GM21529 (cell line): Measurements from ENCODE around the gene SNAP29.
"Not testable (repeated sequence)": the region's sequence is repeated elsewhere in the genome, so short reads cannot be mapped to it uniquely, and the experiment has no call there.

Experiments used
- ATAC-seq: cut with Tn5 transposase; IDR thresholded peaks from one replicate; pipeline ENCODE4 v1.9.1; 2021; ENCODE audit not compliant: unreplicated experiment

Gene SNAP29

GRCh38 chr22:20858615-20859416 lies at the start of gene SNAP29, which contains the start of gene PI4KA:
SNAP29 (plus strand) TSS chr22:20859007; CDS start chr22:20859111, 104 bp downstream.
PI4KA (minus strand) TSS chr22:20858811; CDS start chr22:20858725, 86 bp downstream.
- ATAC-seq = peak; percentile 87

DNA sequence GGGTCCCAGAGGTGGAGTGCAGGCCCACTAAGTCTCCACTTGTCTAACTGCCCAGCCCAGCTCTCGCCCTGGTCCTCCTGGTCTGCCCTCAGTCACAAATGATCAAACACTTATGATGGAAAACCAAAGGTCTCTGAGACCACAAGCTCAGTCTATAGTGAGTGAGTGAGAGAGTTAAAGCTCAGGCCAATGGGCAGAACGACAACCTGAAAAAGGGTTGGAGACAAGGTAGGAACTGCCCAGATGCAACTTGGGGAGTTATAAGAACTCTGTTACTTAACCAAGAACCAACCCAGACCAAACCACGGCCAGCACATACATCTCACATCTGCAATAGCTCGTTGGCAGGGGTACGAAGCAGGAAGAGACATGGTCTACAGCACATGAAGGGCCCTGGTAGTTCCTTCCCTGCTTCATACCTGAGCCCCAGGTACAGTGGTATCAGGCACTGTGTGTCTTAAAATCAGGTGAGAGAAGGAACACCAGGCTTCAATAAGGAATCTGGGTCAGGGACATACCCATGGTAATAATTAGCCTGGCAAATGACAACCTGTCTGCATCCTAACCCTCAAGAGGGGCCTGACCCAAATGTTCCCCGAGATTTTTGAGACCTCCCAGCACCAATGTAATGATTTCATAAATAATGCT lies 49.1 kb upstream of the SNAP29 start:
- ATAC-seq = no peak

GRCh38 chr22:20810645-20811044 lies 48.2 kb upstream of the SNAP29 start:
- ATAC-seq = no peak

DNA sequence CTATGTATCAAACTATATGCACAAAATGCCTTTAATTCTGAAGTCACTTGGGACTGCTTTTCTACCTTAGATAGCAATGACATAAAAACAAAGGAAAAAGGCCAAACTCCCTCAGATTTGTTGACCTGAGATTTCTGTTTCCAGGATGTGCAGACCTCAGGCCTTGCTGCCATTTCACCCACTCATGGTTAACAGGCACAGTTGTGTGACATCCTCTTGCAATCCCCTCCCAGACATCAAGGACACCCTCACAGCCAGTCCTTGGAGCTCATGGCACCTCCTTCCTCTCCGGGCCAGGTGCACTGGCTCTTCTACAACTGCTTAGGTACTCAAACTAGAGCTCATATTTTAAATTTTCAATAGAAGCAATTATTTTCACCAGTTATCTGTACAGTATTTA lies 47.6 kb upstream of the SNAP29 start:
- ATAC-seq = no peak

- ATAC-seq = no peak
These were observed 46.7 kb upstream of the SNAP29 start for GRCh38 chr22:20811971-20812660.

GRCh38 chr22:20813056-20813455 lies 45.8 kb upstream of the SNAP29 start:
- ATAC-seq = no peak

DNA sequence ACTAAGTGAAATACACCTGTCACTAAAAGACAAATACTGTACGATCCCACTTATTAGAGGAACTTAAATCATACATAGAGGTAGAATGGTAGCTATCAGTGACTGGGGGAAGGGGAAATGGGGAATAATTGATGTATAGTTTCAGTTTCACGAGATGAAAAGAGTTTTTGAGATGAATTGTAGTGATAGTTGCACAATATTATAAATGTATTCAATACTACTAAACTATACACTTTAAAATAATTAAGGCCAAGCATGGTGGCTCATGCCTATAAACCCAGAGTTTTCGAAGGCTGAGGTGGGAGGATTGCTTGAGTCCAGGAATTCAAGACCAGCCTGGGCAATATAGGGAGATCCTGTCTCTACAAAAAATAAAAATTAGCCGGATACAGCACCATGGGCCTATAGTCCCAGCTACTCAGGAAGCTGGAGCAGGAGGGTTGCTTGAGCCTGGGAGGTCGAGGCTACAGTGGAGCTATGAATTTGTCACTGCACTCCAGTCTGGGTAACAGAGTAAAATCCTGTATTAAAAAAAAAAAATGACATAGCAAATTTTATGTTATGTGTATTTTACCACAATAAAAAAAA lies 44.5 kb upstream of the SNAP29 start:
- ATAC-seq = no peak

DNA sequence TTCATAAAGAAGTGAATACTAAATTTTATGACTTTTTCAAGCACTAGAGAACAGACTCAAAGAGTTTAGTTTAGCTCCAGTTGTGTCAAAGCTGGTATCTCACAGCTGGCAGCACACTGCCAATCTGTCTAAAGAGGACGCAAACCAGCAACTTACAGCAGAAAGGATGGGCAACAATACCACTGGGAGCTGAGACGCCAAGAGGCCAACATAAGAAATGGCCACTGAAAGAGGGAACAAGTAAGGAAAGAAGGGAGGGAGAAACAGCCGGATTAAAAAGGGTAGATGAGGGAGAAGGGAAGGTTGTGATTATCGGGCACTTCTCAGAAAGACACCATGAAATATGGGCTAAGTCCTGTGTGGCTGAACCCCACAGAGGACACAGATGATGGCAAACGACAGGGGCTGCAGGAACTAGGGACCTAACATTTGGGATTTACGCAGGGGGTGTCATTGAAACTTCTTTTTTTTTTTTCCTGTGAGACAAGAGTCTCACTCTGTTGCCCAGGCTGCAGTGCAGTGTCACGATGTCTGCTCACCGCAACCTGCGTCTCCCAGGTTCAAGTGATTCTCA lies 43.2 kb upstream of the SNAP29 start:
- ATAC-seq = no peak

- no peak for ATAC-seq
These were observed 42.2 kb upstream of the SNAP29 start for GRCh38 chr22:20816559-20816958.

DNA sequence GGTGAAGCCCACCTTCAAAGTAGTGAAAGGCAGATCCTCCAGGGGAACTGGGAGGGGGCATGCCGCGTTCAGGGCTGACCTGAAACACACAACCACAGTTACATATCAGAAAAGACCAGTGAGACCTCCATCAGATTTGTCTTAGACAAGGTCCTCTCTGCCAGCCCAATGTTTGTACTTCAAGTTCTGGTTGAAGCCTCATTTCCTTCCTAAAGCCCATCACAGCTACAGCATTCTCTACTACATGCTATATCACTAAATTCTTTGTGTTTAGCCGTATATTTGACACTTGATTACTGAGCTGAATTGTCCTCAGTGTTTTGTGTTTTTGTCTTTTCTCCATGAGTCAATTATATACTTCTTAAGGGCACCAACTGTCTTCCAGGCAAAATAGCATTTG lies 40.3 kb upstream of the SNAP29 start:
- ATAC-seq = no peak

DNA sequence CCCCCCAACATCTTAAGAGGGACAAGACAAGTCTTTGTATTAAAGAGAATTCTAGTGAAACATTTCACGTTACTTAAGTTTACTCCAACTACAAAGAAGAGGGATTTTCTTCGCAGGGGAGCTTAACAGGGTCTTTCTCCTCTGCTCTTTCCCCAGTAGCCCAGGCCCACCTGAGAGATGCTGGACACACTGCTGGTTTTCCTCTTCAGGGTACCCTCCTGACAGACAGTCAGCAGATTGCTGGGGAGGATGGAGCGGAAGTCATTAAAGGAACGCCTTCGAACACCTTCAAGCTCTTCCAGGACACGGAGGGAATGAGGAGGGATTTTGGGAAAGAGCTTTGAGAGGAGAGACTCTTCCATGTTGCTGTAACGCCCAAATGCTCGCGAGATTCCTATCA lies 39.3 kb upstream of the SNAP29 start:
- no peak for ATAC-seq

GRCh38 chr22:20821717-20822239 lies 37.0 kb upstream of the SNAP29 start:
- not testable (repeated sequence) for ATAC-seq

DNA sequence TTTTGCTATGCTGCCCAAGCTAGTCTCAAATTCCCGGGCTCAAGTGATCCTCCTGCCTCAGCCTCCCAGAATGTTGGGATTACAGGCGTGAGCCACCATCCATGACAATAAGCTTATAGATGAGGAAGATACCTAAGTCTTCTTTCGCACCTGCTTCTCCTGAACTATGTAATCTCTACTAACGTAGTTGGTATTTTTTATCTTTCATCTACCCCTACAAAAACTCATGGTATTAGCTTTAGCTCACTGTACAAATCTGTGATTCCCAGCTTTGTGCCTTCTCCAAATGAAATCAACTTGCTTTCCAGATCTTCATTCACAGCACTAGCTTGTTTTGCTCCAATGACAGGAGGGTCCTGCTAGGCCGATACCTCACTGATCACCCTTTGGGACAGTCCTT lies 36.6 kb upstream of the SNAP29 start:
- no peak for ATAC-seq

DNA sequence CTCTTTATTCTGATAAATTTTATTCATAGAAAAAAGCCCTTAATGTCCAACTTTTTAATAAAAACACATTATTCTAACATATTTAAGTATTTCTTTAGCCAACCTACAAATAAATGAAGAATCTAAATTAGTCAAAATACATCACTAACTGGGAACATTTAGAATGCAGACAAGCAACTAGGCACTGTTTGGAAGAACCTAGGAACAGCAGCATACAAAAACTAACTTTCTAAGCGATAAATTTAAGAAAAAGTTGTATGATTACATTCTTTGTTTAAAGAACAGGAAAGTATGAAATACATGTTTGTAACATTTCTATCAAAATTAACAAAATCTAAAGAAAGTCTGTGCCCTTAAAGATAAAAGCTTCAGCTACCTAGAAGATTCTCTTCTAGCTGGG lies 35.5 kb upstream of the SNAP29 start:
- no peak for ATAC-seq

DNA sequence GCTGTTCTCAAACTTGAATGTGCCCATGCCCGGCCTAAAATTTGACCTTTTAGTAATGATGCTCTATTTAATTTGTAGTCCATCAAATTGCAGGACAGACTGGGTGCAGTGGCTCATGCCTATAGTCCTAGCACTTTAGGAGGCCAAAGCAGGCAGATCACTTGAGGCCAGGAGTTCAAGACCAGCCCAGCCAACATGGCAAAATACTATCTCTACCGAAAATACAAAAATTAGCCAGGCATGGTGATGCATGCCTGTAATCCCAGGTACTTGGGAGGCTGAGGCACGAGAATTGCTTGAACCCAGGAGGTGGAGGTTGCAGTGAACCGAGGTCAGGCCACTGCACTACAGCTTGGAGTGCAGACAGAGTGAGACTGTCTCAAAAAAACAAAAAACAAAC lies 33.6 kb upstream of the SNAP29 start:
- not testable (repeated sequence) for ATAC-seq

DNA sequence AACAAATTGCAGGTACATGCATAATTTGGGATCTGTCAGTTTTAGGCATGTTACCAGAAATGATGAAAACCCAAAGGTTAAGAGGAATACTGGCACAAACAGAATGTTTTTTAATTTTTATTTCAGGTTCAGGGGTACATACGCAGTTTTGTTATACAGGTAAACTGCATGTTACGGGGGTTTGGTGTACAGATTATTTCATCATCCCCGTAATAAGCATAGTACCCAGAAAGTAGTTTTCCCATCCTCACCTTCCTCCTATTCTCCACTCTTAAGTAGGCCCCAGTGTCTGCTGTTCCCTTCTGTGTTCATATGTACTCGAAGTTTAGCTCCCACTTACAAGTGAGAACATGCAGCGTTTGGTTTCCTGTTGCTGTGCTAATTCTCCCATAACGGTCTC lies 33.2 kb upstream of the SNAP29 start:
- ATAC-seq = no peak

- not testable (repeated sequence) for ATAC-seq
These were observed 32.2 kb upstream of the SNAP29 start for GRCh38 chr22:20826373-20827152.

GRCh38 chr22:20829491-20830134 lies 29.2 kb upstream of the SNAP29 start:
- ATAC-seq = no peak

- no peak for ATAC-seq
These were observed 25.6 kb upstream of the SNAP29 start for GRCh38 chr22:20833225-20833665.
